SU-DHL-6 (cell line): Measurements from ENCODE around the gene SRSF11.

Experiments
- EZH2phosphoT487 ChIP-seq: fragments of 200-600 bp; sonication (generic), shearing (Covaris generic); conservative IDR thresholded peaks from 2 replicates; pipeline ENCODE4 v1.6.1; 2018; ENCODE audit warnings: mild to moderate bottlenecking, antibody characterized with exemption, low read length, moderate library complexity, mixed read lengths
- TF ChIP-seq, protein P1 (sequence below): fragments of 200-600 bp; sonication (generic); IDR thresholded peaks from one replicate; pipeline ENCODE4 v1.5.1; 2017; ENCODE audit warnings: antibody characterized with exemption, mild to moderate bottlenecking, low read length, moderate library complexity; ENCODE audit not compliant: insufficient read depth, poor library complexity, severe bottlenecking

DNA sequence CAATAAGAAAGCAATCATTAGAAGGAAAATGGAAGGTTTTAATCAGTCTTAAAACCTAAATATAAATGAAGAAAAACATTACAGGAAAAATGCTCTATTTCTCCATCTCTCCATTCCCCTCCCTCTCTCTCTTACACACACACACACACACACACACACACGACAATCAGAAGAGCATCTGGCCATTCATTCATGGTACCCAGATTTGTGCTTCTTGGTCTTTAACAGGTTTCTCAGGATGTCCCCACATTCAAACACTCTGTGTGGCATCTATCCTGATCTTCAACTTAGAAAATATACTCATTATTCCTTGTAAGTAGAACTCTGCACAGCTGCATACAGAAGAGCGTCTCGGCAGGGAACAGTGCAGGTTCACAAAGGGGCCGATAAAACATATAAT lies 16.6 kb upstream of the SRSF11 start:
- TF ChIP-seq, protein P1, sequence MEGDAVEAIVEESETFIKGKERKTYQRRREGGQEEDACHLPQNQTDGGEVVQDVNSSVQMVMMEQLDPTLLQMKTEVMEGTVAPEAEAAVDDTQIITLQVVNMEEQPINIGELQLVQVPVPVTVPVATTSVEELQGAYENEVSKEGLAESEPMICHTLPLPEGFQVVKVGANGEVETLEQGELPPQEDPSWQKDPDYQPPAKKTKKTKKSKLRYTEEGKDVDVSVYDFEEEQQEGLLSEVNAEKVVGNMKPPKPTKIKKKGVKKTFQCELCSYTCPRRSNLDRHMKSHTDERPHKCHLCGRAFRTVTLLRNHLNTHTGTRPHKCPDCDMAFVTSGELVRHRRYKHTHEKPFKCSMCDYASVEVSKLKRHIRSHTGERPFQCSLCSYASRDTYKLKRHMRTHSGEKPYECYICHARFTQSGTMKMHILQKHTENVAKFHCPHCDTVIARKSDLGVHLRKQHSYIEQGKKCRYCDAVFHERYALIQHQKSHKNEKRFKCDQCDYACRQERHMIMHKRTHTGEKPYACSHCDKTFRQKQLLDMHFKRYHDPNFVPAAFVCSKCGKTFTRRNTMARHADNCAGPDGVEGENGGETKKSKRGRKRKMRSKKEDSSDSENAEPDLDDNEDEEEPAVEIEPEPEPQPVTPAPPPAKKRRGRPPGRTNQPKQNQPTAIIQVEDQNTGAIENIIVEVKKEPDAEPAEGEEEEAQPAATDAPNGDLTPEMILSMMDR, result no peak
- TF ChIP-seq EZH2phosphoT487, result no peak
